HAP-1 (cell line): ENCODE results near the gene KRTAP4-9.
"Not testable (repeated sequence)": the region's sequence is repeated elsewhere in the genome, so short reads cannot be mapped to it uniquely, and the experiment has no call there.

Experiments
- DNase-seq, 2 experiments: peaks; one replicate each; pipeline ENCODE4 v3.0.0-alpha.2; 2016 to 2020; ENCODE audit warnings: low spot score in 2 of 2
- H3K27me3 ChIP-seq: fragments of 250-450 bp; sonication (Bioruptor Pico); 2 replicates; pipeline ENCODE4 v1.5.1; 2020; ENCODE audit warnings: low read depth, mild to moderate bottlenecking, moderate library complexity
- H3K36me3 ChIP-seq: fragments of 250-450 bp; sonication (Bioruptor Pico); replicated peaks from 2 replicates; pipeline ENCODE4 v1.5.1; 2020; ENCODE audit warnings: mild to moderate bottlenecking
- H3K4me1 ChIP-seq: fragments of 250-450 bp; sonication (Bioruptor Pico); 2 replicates; pipeline ENCODE4 v1.5.1; 2020; ENCODE audit warnings: mild to moderate bottlenecking
- H3K4me3 ChIP-seq: fragments of 250-450 bp; sonication (Bioruptor Pico); 2 replicates; pipeline ENCODE4 v1.5.1; 2020; ENCODE audit warnings: mild to moderate bottlenecking, moderate library complexity
- H3K9me3 ChIP-seq: fragments of 250-450 bp; sonication (Bioruptor Pico); 2 replicates; pipeline ENCODE4 v1.5.1; 2020; ENCODE audit warnings: mild to moderate bottlenecking, moderate library complexity
- in situ Hi-C: fragments of 300-500 bp; cut with MboI; formaldehyde crosslinking; loops from 3 replicates; pipeline ENCODE4 v1.14.3; 2020; ENCODE audit warnings: low sequenced_read_pairs, inconsistent platforms, mixed read lengths

KRTAP4-9 gene

GRCh38 chr17:41127371-41127770 lies 22.2 kb downstream of the KRTAP4-9 start:
- H3K9me3 ChIP-seq: no peaks in the 10 kb centered on the region
- no peaks in the 10 kb centered on the region for H3K36me3 ChIP-seq
- in situ Hi-C loops: no loop called here
- DNase-seq: no peak
- H3K4me1 ChIP-seq: no peaks in the 10 kb centered on the region
- H3K27me3 ChIP-seq: no peaks in the 10 kb centered on the region; the same call in 1 of the 2 replicates
- H3K4me3 ChIP-seq: no peak overlapping the region

GRCh38 chr17:41131979-41132378 lies 26.8 kb downstream of the KRTAP4-9 start:
- H3K27me3 ChIP-seq: no peaks in the 10 kb centered on the region
- no peaks in the 10 kb centered on the region for H3K36me3 ChIP-seq
- in situ Hi-C loops: no loop called here
- no peak for DNase-seq
- H3K4me1 ChIP-seq: no peaks in the 10 kb centered on the region
- H3K9me3 ChIP-seq: no peaks in the 10 kb centered on the region
- H3K4me3 ChIP-seq: no peak overlapping the region

GRCh38 chr17:41133880-41134735 lies 28.9 kb downstream of the KRTAP4-9 start:
- Histone ChIP-seq H3K4me1 (no peaks in the 10 kb centered on the region), H3K36me3 (no peaks in the 10 kb centered on the region), H3K9me3 (no peaks in the 10 kb centered on the region), H3K27me3 (no peaks in the 10 kb centered on the region), H3K4me3 (no peak overlapping the region)
- in situ Hi-C loops: no loop called here
- no peak for DNase-seq

- in situ Hi-C loops, H3K36me3 ChIP-seq: not testable (repeated sequence)
Measured at GRCh38 chr17:41139865-41140264, 34.7 kb downstream of the KRTAP4-9 start.

GRCh38 chr17:41140360-41141131 lies 35.4 kb downstream of the KRTAP4-9 start, which contains the start of gene KRTAP4-6:
Gene KRTAP4-6, minus strand, starts transcription at chr17:41140544. Its CDS starts 57 bp downstream, at chr17:41140487.
- Histone ChIP-seq H3K27me3 (no peaks in the 10 kb centered on the region), H3K9me3 (no peaks in the 10 kb centered on the region), H3K4me3 (no peak within 1 kb of the TSS), H3K4me1 (no peaks in the 10 kb centered on the region), H3K36me3 (no peaks in the 10 kb centered on the region)
- in situ Hi-C loops: no loop called here
- no peak for DNase-seq

More at GRCh38 chr17:41139865-41140264, 34.7 kb downstream of the KRTAP4-9 start:
- not testable (repeated sequence) for H3K9me3 ChIP-seq, DNase-seq, H3K4me1 ChIP-seq, H3K4me3 ChIP-seq, H3K27me3 ChIP-seq

- Histone ChIP-seq H3K4me3 (no peak overlapping the region), H3K36me3 (no peaks in the 10 kb centered on the region), H3K4me1 (no peaks in the 10 kb centered on the region), H3K27me3 (0 out of 2 replicates have a peak, but pooled peaks cover 3% of the 10 kb centered on the region), H3K9me3 (no peaks in the 10 kb centered on the region)
- DNase-seq: no peak
- in situ Hi-C loops: no loop called here
Measured at GRCh38 chr17:41141361-41141760, 36.2 kb downstream of the KRTAP4-9 start.

- Histone ChIP-seq H3K27me3 (0 out of 2 replicates have a peak, but pooled peaks cover 5% of the 10 kb centered on the region), H3K4me1 (no peaks in the 10 kb centered on the region), H3K9me3 (no peaks in the 10 kb centered on the region; the same call in 1 of the 2 replicates), H3K36me3 (no peaks in the 10 kb centered on the region), H3K4me3 (no peak overlapping the region)
- no peak for DNase-seq
- in situ Hi-C loops: no loop called here
Measured at GRCh38 chr17:41144846-41145245, 39.7 kb downstream of the KRTAP4-9 start.

GRCh38 chr17:41145261-41145660 lies 40.1 kb downstream of the KRTAP4-9 start:
- Histone ChIP-seq H3K4me1 (no peaks in the 10 kb centered on the region), H3K27me3 (0 out of 2 replicates have a peak, but pooled peaks cover 5% of the 10 kb centered on the region), H3K4me3 (no peak overlapping the region), H3K36me3 (no peaks in the 10 kb centered on the region), H3K9me3 (no peaks in the 10 kb centered on the region; the same call in 1 of the 2 replicates)
- no peak for DNase-seq
- in situ Hi-C loops: no loop called here

- DNase-seq: no peak
- Histone ChIP-seq H3K4me1 (no peaks in the 10 kb centered on the region), H3K9me3 (no peaks in the 10 kb centered on the region; the same call in 1 of the 2 replicates), H3K4me3 (no peak overlapping the region), H3K36me3 (no peaks in the 10 kb centered on the region), H3K27me3 (peaks cover 5% of the 10 kb centered on the region; the same call in 1 of the 2 replicates)
- in situ Hi-C loops: no loop called here
Measured at GRCh38 chr17:41147531-41148204, 42.5 kb downstream of the KRTAP4-9 start.

- H3K36me3 ChIP-seq, H3K4me3 ChIP-seq, DNase-seq, H3K9me3 ChIP-seq, in situ Hi-C loops, H3K4me1 ChIP-seq: not testable (repeated sequence)
- H3K27me3 ChIP-seq: peaks cover 11% of the 10 kb centered on the region; the same call in 1 of the 2 replicates
Measured at GRCh38 chr17:41148971-41149651, 43.9 kb downstream of the KRTAP4-9 start.

GRCh38 chr17:41149652-41149985 lies 44.4 kb downstream of the KRTAP4-9 start, which contains the start of gene KRTAP4-5:
Gene KRTAP4-5, minus strand, starts transcription at chr17:41149825. Its CDS starts 58 bp downstream, at chr17:41149767.
- Histone ChIP-seq H3K9me3 (no peaks in the 10 kb centered on the region; the same call in 1 of the 2 replicates), H3K4me3 (no peak within 1 kb of the TSS), H3K36me3 (no peaks in the 10 kb centered on the region), H3K27me3 (peaks cover 11% of the 10 kb centered on the region; the same call in 1 of the 2 replicates), H3K4me1 (no peaks in the 10 kb centered on the region)
- in situ Hi-C loops: no loop called here
- no peak for DNase-seq

- H3K4me1 ChIP-seq: no peaks in the 10 kb centered on the region
- DNase-seq: no peak
- no peaks in the 10 kb centered on the region; the same call in 1 of the 2 replicates for H3K9me3 ChIP-seq
- H3K4me3 ChIP-seq: no peak overlapping the region
- peaks cover 11% of the 10 kb centered on the region; the same call in 1 of the 2 replicates for H3K27me3 ChIP-seq
- in situ Hi-C loops: no loop called here
- no peaks in the 10 kb centered on the region for H3K36me3 ChIP-seq
Measured at GRCh38 chr17:41150026-41150425, 44.8 kb downstream of the KRTAP4-9 start.

- no peaks in the 10 kb centered on the region for H3K4me1 ChIP-seq
- in situ Hi-C loops: no loop called here
Measured at GRCh38 chr17:41151525-41151924, 46.3 kb downstream of the KRTAP4-9 start.

More at GRCh38 chr17:41151525-41151924, 46.3 kb downstream of the KRTAP4-9 start:
- no peaks in the 10 kb centered on the region for H3K36me3 ChIP-seq
- H3K9me3 ChIP-seq: no peaks in the 10 kb centered on the region; the same call in 1 of the 2 replicates
- DNase-seq: no peak
- no peak overlapping the region for H3K4me3 ChIP-seq
- peaks cover 7% of the 10 kb centered on the region; the same call in 1 of the 2 replicates for H3K27me3 ChIP-seq
